B cell (primary cell): Measurements from ENCODE around the gene FHDC1.

Experiments
- EZH2 ChIP-seq: IDR thresholded peaks from 2 replicates; pipeline ENCODE4 v1.6.1; 2012; ENCODE audit warnings: borderline replicate concordance, low read depth, mild to moderate bottlenecking, moderate library complexity, low read length; ENCODE audit not compliant: insufficient read depth, poor library complexity, severe bottlenecking
- TF ChIP-seq, protein P1 (sequence below): fragments of 200-600 bp; IDR thresholded peaks from one replicate; pipeline ENCODE4 v1.8.0; 2022; ENCODE audit warnings: antibody characterized with exemption, mild to moderate bottlenecking

DNA sequence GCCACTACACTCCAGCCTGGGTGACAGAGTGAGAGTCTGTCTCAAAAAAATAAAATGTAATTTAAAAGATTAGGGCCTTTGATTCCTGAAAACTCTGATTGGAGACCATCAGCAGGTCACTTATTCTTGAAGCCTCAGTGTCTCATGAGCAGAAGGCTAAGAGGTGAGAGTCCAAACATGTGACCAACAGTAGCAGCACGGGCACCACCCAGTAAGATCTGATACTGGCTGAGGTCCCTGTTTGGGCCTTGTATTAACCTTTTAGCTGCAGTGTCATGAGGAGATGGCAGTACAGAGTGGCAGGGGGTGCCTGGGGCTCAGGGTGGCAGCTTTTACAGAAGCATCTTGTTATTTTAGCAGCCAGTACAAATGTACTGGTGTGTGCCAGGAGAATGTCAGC is 89.3 kb downstream of the FHDC1 start:
- TF ChIP-seq EZH2, result no peak
- TF ChIP-seq, protein P1, sequence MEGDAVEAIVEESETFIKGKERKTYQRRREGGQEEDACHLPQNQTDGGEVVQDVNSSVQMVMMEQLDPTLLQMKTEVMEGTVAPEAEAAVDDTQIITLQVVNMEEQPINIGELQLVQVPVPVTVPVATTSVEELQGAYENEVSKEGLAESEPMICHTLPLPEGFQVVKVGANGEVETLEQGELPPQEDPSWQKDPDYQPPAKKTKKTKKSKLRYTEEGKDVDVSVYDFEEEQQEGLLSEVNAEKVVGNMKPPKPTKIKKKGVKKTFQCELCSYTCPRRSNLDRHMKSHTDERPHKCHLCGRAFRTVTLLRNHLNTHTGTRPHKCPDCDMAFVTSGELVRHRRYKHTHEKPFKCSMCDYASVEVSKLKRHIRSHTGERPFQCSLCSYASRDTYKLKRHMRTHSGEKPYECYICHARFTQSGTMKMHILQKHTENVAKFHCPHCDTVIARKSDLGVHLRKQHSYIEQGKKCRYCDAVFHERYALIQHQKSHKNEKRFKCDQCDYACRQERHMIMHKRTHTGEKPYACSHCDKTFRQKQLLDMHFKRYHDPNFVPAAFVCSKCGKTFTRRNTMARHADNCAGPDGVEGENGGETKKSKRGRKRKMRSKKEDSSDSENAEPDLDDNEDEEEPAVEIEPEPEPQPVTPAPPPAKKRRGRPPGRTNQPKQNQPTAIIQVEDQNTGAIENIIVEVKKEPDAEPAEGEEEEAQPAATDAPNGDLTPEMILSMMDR, result no peak
